Ascending aorta (tissue), 2 donors: ENCODE data around the gene MIA2. TPM values are rescaled to one million over a fixed set of nuclear protein-coding genes. Genes with fewer than 3 reads are reported as not detected.

Experiments
- DNase-seq, 2 donors: peaks; one replicate each; pipeline ENCODE4 v3.0.0-alpha.2; 2019; ENCODE audit warnings: low spot score in 2 of 2
- H3K27ac ChIP-seq, 2 donors: fragments of 200-600 bp; sonication (generic); one replicate each; pipeline ENCODE4 v1.5.1; 2016 to 2017; ENCODE audit warnings: mild to moderate bottlenecking in 1 of 2
- H3K27me3 ChIP-seq: fragments of 200-600 bp; sonication (generic); one replicate; pipeline ENCODE4 v1.5.1; 2017
- H3K36me3 ChIP-seq, 2 donors: fragments of 200-600 bp; sonication (generic); one replicate each; pipeline ENCODE4 v1.5.1; 2016
- H3K4me1 ChIP-seq, 2 donors: fragments of 200-600 bp; sonication (generic); one replicate each; pipeline ENCODE4 v1.5.1; 2016 to 2017; ENCODE audit warnings: mild to moderate bottlenecking in 1 of 2
- H3K4me3 ChIP-seq, 2 donors: fragments of 200-600 bp; sonication (generic); one replicate each; pipeline ENCODE4 v1.5.1; 2016 to 2017; ENCODE audit warnings: mild to moderate bottlenecking in 1 of 2
- H3K9me3 ChIP-seq, 2 donors: fragments of 200-600 bp; sonication (generic); one replicate each; pipeline ENCODE4 v1.5.1; 2016
- CTCF ChIP-seq, 3 experiments: fragments of 200-600 bp in 2 of 3; fragments of 450-650 bp in 1 of 3; sonication (generic) in 2 of 3; IDR thresholded peaks; one replicate each; pipeline ENCODE4 v1.5.1; 2016 to 2019; ENCODE audit warnings: antibody characterized with exemption in 3 of 3, mild to moderate bottlenecking in 1 of 3, moderate library complexity in 1 of 3
- intact Hi-C: fragments of 100-400 bp; cut with DNase I; formaldehyde crosslinking; loops from one replicate; pipeline ENCODE4 v1.15.1; 2023
- total RNA-seq: library from RNA; depleted of rRNA; stranded (reverse); fragments of >200 nt; gene quantifications from one replicate; pipeline ENCODE4 v1.1.0, GENCODE V29; 2016

Gene MIA2
- total RNA-seq: 14.4 TPM

GRCh38 chr14:39233680-39234326, at the start of gene MIA2:
Gene MIA2 (plus strand): TSS chr14:39233915. CDS start chr14:39234115, 200 bp downstream.
- no peak for TF ChIP-seq CTCF (IDR thresholded peaks at IDR 0.05)
- H3K9me3 ChIP-seq: no peaks in the 10 kb centered on the region
- DNase-seq: no peak
- intact Hi-C loops: loop anchor here (2.0 kb wide), 1 partner anchor 33 kb away; no protein-coding TSS in a partner anchor
- no peaks in the 10 kb centered on the region for H3K4me1 ChIP-seq
- H3K4me3 ChIP-seq: peak within 1 kb of the TSS; percentile 15 to 36
- H3K27me3 ChIP-seq: no peaks in the 10 kb centered on the region
- peak within 1 kb of the TSS in 1 of 2 donors; percentile 26 for H3K27ac ChIP-seq
- no peaks in the 10 kb centered on the region for H3K36me3 ChIP-seq

GRCh38 chr14:39184628-39185255, 49.0 kb upstream of the MIA2 start:
- H3K27ac ChIP-seq: no peak overlapping the region
- DNase-seq: no peak
- H3K4me1 ChIP-seq: no peaks in the 10 kb centered on the region
- no peaks in the 10 kb centered on the region for H3K27me3 ChIP-seq
- H3K36me3 ChIP-seq: peaks cover 40 to 43% of the 10 kb centered on the region in 2 donors
- TF ChIP-seq CTCF (IDR thresholded peaks at IDR 0.05): no peak
- intact Hi-C loops: no loop called here
- H3K4me3 ChIP-seq: no peak overlapping the region
- no peaks in the 10 kb centered on the region for H3K9me3 ChIP-seq

- no peaks in the 10 kb centered on the region for H3K9me3 ChIP-seq
- no peak overlapping the region for H3K4me3 ChIP-seq
- peaks cover 33 to 36% of the 10 kb centered on the region in 2 donors for H3K36me3 ChIP-seq
- no peak overlapping the region for H3K27ac ChIP-seq
- H3K27me3 ChIP-seq: no peaks in the 10 kb centered on the region
- no peak for DNase-seq
- no peaks in the 10 kb centered on the region for H3K4me1 ChIP-seq
- TF ChIP-seq CTCF (IDR thresholded peaks at IDR 0.05): no peak
- intact Hi-C loops: no loop called here
Measured at GRCh38 chr14:39185256-39186049, 48.3 kb upstream of the MIA2 start.

- intact Hi-C loops: no loop called here
- no peak for DNase-seq
Measured at GRCh38 chr14:39186941-39187525, 46.7 kb upstream of the MIA2 start.

More at GRCh38 chr14:39186941-39187525, 46.7 kb upstream of the MIA2 start:
- H3K9me3 ChIP-seq: no peaks in the 10 kb centered on the region
- H3K36me3 ChIP-seq: peaks cover 19 to 23% of the 10 kb centered on the region in 2 donors
- H3K4me3 ChIP-seq: no peak overlapping the region
- no peak overlapping the region for H3K27ac ChIP-seq
- no peaks in the 10 kb centered on the region for H3K4me1 ChIP-seq
- no peak for TF ChIP-seq CTCF (IDR thresholded peaks at IDR 0.05)
- no peaks in the 10 kb centered on the region for H3K27me3 ChIP-seq
